GM19238 (cell line): ENCODE data around the gene SPN.
"Not testable (repeated sequence)": the region's sequence is repeated elsewhere in the genome, so short reads cannot be mapped to it uniquely, and the experiment has no call there.

ENCODE experiments used
- DNase-seq: peaks from one replicate; pipeline ENCODE4 v3.0.0; 2011; ENCODE audit warnings: low spot score; ENCODE audit not compliant: insufficient read length

The SPN gene

DNA sequence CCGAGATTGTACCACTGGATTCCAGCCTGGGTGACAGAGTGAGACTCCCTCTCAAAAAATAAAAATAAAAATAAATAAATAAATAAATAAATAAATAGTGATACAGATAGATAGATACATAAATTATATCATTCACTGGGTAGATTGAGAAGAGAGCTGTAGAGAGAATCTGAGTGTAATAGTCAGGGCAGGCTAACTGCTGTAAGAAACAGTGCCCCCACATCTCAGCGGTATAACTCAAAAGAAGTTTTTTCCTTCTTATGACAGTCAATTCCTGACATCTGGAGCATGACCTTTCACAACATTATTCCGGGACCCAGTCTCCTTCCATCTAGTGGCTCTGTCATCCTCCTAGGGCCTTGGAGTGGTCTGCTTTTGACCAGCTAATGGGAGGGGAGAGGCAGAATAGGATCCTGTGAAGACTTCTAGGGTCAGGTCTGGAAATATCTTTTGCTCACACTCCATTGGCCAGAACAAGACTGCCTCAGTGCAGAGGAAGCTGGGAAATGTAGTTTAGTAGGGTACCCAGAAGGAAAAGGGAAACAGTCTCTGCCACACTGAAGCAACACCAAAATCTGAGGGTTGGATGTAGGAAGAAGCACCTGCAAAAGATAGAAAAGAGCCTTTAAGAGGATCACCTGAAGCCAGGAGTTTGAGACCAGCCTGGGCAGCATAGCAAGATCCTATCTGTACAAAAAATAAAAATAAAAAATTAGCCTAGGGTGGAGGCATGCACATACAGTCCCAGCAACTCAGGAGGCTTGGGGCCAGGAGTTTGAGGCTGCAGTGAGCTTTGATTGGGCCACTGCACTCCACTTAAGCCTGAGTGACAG lies 13.0 kb downstream of the SPN start:
- no peak for DNase-seq

DNA sequence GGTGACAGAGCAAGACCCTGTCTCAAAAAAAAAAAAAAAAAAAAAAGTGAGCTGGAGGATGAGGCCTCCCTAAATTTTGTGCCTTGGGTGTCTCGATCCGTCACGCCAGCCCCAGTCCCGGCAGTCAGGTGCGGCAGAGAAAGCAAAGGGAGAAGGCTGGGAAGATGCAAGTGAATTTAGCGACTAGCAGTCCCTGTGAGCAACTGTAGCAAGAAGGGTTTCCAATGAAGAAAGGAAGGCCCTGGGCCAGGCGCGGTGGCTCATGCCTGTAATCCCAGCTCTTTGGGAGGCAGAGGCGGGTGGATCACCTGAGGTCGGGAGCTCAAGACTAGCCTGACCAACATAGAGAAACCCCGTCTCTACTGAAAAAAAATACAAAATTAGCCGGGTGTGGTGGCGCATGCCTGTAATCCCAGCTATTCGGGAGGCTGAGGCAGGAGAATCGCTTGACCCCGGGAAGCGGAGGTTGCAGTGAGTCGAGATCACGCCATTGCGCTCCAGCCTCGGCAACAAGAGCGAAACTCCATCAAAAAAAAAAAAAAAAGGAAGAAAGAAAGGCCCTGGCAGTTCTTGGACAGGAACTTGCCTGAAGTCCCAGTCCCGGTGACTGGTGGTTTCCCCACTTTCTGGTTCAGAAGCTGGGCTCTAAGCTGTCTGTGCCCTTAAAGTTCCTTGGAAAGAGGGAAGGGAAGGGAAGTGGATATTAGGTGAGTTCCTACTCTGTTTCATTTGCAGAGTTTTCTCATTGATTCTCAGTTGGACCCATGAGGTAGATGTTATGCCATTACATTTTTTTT lies 14.1 kb downstream of the SPN start:
- DNase-seq, result no peak

DNA sequence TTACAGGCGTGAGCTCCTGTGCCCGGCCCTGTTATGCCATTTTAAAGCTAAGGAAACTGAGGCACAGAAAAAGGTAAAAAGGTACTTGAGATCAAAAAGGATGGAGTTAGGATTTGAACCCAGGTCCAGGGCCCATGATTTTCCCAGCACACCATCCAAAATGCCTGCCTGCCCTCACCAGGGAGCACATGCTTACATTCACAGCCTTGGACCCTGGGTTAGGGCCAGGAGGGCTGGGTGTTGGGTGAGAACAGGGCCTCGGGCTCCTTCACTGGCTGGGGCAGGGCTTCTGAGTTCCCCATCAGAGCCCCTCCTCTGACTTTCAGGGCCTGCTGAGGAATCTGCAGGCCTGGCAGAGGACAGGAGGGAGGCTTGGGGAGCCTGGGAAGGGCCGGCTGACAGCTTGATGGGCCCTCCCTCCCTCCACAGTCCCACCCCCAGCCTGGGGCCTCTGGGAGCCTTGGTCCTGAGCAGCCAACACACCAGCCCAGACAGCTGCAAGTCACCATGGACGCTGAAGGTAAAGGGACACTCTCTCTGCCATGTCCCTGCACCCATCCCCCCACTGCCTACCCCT lies 15.7 kb downstream of the SPN start, which contains the start of gene QPRT:
TSS of gene QPRT (plus strand) at position 490 of the 577 bp plus-strand sequence. CDS start at position 508, 18 bp downstream.
- DNase-seq, result peak; percentile 70

DNA sequence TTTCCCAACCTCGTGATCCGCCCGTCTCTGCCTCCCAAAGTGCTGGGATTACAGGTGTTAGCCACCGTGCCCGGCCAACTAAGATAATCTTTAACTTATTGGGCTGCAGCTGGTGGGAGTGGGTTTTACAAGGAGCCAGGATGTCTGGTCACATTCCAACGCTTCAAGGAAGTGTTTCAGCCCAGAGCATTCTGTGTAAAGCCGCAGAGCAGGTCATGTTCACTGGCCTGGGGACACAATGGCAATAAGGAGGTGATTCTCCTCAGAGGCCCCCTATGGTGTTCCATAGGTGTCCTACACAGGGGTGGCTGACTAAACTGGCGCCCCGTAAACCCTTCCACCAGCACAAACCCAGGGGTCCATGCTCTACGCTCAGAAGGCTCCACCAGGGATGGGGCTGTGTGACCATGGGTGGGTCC lies 17.1 kb downstream of the SPN start:
- DNase-seq, result no peak

DNA sequence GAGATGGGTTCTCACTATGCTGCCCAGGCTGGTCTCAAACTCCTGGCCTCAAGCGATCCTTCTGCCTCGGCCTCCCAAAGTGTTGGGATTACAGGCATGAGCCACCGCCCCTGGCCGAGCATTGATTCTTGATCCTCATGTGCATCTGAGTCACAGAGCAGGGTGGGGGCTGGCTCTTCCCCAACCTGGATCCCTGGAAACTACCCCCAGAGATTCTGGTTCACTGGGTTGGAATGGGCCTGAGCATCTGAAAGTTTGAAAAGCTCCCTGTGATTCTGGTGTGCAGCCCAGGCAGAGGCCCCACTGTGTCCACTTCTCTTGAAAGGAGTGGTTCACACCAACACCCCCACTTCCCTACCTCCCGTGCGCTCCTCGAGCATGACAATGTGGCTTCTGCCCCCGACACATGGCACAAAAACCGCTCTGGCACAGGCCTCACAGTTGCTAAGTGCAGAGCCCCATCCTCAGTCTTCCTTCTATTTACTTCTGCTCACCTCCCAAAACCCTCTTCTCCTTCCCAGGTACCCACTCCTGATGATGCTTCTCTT lies 20.6 kb downstream of the SPN start:
- no peak for DNase-seq

DNA sequence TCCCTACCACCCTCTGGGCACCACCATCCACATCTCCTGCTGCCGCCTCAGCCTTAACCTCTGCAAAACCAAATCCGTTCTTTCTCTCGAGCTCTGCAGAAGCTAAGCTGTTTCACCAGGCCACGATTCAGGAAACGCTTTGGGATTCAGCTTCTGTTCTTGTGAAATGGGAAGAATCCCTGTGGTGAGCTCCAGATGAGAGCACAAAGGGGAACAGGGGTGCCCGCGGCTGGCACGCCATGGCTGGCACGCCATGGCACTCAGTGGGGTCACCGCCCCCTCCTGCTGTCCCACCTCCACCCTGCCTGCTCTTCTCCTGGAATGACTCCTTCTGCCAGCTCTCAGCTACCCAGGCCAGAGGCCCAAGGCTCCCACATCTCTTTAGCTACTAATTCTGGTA lies 21.6 kb downstream of the SPN start:
- no peak for DNase-seq

DNA sequence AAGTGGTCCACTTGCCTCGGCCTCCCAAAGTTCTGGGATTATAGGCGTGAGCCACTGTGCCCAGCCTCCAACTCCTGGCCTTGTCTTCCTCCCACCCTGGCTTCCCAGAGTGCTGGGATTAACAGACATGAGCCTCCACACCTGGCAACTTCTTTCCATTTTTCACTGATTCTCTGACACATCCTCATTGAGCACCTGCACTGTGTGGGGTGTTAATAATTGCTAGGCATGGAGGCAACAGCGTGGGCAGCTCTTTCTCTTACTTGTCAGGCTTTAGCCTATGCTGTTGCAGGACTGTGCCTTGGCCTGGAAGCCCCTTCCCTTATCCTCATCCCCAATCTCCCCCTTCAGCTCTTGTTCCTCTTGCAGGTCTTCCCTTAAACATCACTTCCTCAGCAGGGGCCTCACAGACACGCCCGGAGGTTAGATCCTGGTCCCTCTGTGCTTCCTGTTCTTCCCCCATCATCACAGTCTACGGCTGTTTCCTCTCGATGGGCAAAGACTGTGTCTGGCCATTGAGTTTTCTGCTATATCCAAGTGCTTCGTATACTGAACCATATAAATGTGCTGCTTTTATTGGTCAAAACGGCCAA lies 23.8 kb downstream of the SPN start:
- DNase-seq, result no peak

DNA sequence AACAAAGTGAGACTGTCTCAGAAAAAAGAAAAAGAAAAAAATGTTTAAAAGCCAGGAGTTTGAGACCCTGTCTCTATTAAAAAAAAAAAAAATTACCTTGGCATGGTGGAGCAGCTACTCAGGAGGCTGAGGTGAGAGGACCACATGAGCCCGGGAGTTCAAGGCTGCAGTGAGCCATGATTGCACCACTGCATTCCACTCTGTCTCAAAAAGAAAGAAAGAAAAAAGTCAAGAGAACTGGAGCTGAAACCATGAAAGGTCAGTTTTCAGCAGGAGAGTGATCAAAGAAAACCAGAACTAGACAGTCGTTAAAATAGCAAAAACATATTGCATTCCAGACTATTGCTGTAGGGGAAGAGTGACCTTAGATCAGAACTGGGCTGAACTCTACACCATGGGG lies 24.7 kb downstream of the SPN start:
- no peak for DNase-seq

DNA sequence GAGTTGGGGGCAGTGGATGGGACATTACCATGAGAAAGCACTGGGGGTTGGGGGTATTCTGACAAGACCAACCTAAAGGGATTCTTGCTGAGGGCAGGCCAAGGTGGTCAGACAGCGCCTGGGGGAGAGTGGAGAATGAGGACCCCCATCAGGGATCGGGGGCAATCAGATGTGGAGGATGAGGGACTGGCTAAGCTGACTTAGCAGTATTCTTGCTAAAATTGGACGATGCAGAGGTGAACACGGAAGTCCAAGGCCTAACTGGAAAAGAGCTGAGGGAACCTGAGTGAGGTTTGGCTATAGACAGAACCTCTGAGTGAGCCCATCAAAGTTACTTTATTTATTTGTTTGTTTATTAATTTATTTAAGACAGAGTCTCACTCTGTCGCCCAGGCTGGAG lies 25.1 kb downstream of the SPN start:
- DNase-seq, result no peak

DNA sequence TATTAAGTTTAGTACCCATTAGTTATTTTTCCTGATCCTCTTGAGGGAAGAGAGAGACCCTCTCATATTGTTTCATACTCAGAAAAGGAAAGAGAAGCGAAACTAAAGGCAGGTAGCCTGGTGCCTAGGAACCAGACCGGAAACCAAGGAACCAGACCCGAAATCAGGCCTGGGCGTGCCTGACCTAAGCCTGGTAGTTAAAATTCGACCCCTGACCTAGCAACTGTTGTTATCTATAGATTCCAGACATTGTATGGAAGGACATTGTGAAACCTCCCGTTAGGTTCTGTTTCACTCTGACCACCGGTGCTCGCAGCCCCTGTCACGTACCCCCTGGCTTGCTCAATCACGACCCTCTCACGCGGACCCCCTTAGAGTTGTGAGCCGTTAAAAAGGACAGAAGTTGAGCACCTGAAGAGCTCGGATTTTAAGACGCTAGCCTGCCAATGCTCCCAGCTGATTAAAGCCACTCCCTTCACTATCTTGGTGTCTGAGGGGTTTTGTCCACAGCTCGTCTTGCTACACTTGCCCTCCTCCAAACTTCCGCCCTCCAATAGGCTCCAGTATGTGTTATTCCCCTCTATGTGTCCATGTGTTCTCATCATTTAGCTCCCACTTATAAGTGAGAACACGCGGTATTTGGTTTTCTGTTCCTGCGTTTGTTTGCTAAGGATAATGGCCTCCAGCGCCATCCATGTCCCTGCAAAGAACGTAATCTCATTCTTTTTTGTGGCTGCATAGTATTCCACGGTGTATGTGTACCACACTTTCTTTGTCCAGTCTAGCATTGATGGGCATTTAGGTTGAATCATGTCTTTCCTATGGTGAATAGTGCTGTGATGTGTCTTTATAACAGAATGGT lies 26.7 kb downstream of the SPN start:
- DNase-seq, result not testable (repeated sequence)

DNA sequence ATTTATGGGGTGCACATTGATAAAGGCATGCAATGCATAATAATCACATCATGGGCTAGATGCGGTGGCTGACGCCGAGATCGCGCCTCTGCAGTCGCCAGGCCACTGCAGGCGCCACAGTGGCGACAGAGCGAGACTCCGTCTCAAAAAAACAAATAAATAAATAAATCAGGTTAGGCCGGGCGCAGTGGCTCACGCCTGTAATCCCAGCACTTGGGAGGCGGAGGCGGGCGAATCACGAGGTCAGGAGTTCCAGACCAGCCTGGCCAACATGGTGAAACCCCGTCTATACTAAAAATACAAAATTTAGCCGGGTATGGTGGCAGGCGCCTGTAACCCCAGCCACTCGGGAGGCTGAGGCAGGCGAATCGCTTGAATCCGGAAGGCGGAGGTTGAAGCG lies 29.6 kb downstream of the SPN start:
- not testable (repeated sequence) for DNase-seq

DNA sequence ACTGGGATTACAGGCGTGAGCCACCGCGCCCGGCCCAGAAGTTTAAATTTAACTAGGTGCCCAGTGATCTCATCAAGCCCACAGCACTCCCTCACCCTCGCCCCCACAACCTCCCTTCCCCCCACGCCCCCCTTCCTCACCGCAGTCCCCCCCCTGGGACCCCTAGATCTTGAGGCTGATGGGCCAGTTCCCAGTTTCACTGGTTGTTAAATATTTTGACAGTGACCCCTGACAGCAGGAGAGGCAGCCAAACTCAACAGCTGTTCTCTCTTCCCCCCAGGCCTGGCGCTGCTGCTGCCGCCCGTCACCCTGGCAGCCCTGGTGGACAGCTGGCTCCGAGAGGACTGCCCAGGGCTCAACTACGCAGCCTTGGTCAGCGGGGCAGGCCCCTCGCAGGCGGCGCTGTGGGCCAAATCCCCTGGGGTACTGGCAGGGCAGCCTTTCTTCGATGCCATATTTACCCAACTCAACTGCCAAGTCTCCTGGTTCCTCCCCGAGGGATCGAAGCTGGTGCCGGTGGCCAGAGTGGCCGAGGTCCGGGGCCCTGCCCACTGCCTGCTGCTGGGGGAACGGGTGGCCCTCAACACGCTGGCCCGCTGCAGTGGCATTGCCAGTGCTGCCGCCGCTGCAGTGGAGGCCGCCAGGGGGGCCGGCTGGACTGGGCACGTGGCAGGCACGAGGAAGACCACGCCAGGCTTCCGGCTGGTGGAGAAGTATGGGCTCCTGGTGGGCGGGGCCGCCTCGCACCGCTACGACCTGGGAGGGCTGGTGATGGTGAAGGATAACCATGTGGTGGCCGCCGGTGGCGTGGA lies 31.5 kb downstream of the SPN start:
- no peak for DNase-seq

DNA sequence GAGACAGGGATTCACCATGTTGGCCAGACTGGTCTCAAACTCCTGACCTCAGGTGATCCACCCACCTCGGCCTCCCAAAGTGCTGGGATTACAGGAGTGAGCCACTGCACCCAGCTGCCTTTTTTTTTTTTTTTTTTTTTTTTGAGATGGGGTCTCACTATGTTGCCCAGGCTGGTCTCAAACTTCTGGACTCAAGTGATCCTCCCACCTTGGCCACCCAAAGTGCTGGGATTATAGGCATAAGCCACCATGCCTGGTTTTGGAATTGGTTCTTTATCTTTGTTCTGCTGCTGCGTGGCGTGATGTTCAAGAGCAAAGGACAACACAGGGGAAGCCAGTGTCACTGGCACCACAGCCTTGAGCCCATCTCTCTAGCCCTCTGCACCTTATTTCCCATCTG lies 32.6 kb downstream of the SPN start:
- DNase-seq, result not testable (repeated sequence)

DNA sequence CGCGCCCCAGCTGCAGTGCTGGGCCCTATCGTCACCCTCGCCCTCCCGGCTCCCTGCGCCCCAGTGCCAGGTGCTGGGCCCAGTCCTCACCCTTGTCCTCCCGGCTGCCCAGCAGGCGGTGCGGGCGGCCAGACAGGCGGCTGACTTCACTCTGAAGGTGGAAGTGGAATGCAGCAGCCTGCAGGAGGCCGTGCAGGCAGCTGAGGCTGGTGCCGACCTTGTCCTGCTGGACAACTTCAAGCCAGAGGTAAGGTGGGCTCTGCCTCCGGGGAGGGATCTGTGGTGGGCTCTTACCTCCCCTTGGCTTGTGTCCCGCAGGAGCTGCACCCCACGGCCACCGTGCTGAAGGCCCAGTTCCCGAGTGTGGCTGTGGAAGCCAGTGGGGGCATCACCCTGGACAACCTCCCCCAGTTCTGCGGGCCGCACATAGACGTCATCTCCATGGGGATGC lies 33.9 kb downstream of the SPN start:
- DNase-seq, result no peak

DNA sequence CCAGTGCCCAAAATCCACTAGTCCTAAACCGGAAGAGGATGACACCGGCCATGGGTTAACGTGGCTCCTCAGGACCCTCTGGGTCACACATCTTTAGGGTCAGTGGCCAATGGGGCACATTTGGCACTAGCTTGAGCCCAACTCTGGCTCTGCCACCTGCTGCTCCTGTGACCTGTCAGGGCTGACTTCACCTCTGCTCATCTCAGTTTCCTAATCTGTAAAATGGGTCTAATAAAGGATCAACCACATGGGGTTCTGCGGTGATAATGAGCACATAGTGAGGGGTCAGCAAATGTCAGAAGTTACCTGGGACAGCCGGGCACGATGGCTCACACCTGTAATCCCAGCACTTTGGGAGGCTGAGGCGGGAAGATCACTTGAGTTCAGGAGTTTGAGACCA lies 34.3 kb downstream of the SPN start:
- DNase-seq, result no peak

DNA sequence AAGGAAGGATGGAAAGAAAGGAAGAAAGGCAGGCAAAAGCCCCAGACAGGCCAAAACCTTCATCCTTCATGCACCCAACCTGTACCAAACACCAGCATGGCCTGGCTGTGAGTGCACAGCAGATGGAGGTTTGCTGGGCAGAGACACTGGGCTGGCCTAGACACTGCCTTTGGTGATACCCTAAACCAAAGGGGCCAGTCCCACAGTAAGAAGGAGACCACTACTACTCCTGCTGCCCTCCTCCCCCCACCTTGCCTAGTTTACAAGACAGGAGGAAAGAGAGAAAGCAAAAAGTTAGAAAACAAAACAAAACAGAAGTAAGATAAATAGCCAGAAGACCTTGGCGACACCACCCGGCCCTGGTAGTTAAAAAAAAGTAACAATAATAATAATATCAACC lies 35.0 kb downstream of the SPN start:
- DNase-seq, result no peak

DNA sequence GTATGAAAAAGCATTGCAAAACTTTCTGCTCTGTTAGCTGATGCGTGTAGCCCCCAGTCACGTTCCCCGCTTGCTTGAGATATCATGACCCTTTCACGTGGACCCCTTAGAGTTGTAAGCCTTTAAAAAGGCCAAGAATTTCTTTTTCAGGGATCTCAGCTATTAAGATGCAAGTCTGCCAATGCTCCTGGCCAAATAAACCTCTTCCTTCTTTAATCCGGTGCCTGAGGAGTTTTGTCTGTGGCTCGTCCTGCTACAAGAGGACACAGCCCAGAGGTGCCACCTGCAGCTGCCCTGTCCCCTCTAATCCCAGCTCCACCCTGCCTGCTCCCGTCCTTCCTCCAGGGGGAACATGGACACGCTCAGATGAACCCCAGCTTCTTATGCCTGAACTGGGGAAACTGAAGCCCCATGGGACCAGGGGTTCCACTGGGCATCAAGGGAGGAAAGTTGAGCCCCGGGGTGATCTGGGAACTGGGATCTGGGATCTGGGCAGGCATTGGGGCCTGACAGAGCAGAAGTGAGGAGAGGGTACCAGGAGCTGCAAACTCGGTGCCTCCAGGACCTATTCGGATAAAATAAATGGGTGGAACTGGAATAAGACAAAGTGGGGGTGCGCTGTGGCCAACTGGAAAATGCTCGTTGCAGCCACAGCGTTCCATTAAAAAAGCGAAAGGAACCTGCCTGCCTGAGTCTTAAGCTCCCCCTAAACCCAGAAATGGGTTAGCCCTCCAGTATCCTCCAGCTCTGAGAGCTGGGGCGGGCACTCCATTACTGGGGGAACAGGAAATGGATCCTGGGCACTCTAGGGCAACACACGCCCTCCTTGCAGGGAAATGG lies 35.7 kb downstream of the SPN start:
- DNase-seq, result no peak

DNA sequence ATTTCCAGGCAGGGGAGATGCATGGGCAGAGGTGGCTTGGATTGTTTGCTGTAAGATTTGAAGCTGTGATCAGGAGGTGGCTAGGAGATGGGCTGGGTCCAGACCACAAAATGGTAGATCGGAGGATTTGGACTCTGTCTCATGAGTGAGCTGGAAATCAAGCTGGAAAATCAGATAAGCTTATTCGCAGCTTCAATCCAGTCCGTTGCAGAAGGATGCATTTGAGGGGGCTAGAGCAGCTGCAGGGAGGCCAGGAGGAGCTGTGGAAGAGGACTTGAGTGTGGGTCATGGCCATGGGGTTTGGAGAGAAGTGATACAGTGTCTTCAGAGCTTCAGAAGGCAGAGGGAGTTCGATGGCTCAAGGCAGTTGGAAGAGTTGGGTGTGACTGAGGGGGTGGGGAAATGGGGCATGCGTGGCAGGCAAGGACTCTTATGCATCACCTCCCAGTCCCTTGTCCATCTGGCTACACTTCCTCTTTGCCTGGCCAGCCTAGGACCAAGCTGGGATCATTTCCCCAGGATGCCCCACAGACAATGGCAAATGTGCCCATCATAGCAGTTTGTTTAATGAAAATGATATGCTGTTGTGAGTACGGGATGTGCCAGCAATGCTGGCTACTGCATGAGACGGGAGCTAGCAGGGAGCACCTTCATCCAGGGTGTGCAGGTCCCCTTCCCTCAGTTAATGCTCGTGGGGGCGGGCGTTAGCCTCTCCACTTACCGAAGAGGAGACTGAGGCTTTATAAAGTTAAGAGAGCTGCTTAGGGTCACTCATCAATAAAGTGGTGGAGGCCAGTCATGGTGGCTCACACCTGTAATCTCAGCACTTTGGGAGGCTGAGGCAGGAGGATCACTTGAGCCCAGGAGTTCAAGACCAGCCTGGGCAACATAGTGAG lies 36.5 kb downstream of the SPN start:
- no peak for DNase-seq
